HepG2 (cell line): ENCODE data around the gene JMJD6. TPM values are rescaled to one million over a fixed set of nuclear protein-coding genes. Genes with fewer than 3 reads are reported as not detected.
A peak's percentile ranks its signal among the peaks of the same experiment; 100 is the strongest.

ENCODE experiments used
- KDM3A ChIP-seq: IDR thresholded peaks from 2 replicates; pipeline ENCODE4 v1.6.1; 2018; ENCODE audit warnings: low read depth, missing compliant biosample characterization
- KDM5A ChIP-seq: fragments of 200-600 bp; sonication (generic); IDR thresholded peaks from 2 replicates; pipeline ENCODE4 v1.7.0; 2018; ENCODE audit warnings: antibody characterized with exemption, mild to moderate bottlenecking, low read length, borderline replicate concordance
- KDM5B ChIP-seq: sonication (generic); formaldehyde crosslinking; IDR thresholded peaks from 2 replicates; pipeline ENCODE4 v1.4.0; 2020; ENCODE audit warnings: missing genetic modification reagents, mild to moderate bottlenecking, borderline replicate concordance
- STAT5B ChIP-seq: sonication (generic); formaldehyde crosslinking; IDR thresholded peaks from 2 replicates; pipeline ENCODE4 v1.4.0; 2020; ENCODE audit warnings: missing genetic modification reagents
- ZBTB38 ChIP-seq: sonication (generic); formaldehyde crosslinking; IDR thresholded peaks from 2 replicates; pipeline ENCODE4 v1.5.1; 2020; ENCODE audit warnings: mild to moderate bottlenecking, missing genetic modification reagents
- ZNF790 ChIP-seq: sonication (generic); formaldehyde crosslinking; IDR thresholded peaks from 2 replicates; pipeline ENCODE4 v1.8.0; 2022; ENCODE audit warnings: missing genetic modification reagents, mild to moderate bottlenecking, borderline replicate concordance
- polyA plus RNA-seq, 8 experiments: library from polyadenylated mRNA; depleted of rRNA in 3 of 8; stranded (reverse) in 7 of 8; unstranded in 1 of 8; fragments of >200 nt; fragmentation: Illumina TruSeq in 4 of 8; extraction: Trizol in 4 of 8; gene quantifications; 2 replicates each; pipeline versions ENCODE4 v1.2.1 to v1.2.3, GENCODE V29; 2011 to 2016; ENCODE audit warnings: low read depth in 4 of 8, missing spikeins in 1 of 8, mixed read lengths in 1 of 8; ENCODE audit not compliant: insufficient read depth in 1 of 8
- total RNA-seq, 5 experiments: library from RNA; depleted of rRNA; stranded (reverse); fragments of >200 nt; fragmentation: Illumina TruSeq; extraction: Trizol; gene quantifications; 2 replicates each; pipeline ENCODE4 v1.2.3, GENCODE V29; 2016; ENCODE audit warnings: low read depth in 1 of 5
- TF ChIP-seq, protein P1 (sequence below): sonication (generic); formaldehyde crosslinking; IDR thresholded peaks from 2 replicates; pipeline ENCODE4 v1.8.1; 2023; ENCODE audit warnings: mild to moderate bottlenecking, moderate library complexity, missing genetic modification reagents
- TF ChIP-seq, protein P2 (sequence below): conservative IDR thresholded peaks from 2 replicates; pipeline ENCODE4 v1.6.1; 2018; ENCODE audit warnings: missing genetic modification reagents
- TF ChIP-seq, protein P3 (sequence below): sonication (generic); formaldehyde crosslinking; conservative IDR thresholded peaks from 2 replicates; pipeline ENCODE4 v1.8.0; 2022; ENCODE audit warnings: missing genetic modification reagents
- TF ChIP-seq, protein P4 (sequence below): sonication (generic); formaldehyde crosslinking; IDR thresholded peaks from 2 replicates; pipeline ENCODE4 v1.5.0; 2020; ENCODE audit warnings: mild to moderate bottlenecking, missing genetic modification reagents, borderline replicate concordance
- TF ChIP-seq, protein P5 (sequence below): sonication (generic); formaldehyde crosslinking; IDR thresholded peaks from 2 replicates; pipeline ENCODE4 v1.4.0; 2020; ENCODE audit warnings: mild to moderate bottlenecking, missing genetic modification reagents
- TF ChIP-seq, protein P6 (sequence below): sonication (generic); formaldehyde crosslinking; IDR thresholded peaks from 2 replicates; pipeline ENCODE4 v1.8.1; 2023; ENCODE audit warnings: mild to moderate bottlenecking, missing genetic modification reagents, borderline replicate concordance

JMJD6 gene
- total and polyA plus RNA-seq, 2 of the 13 experiments (the other 11 are each of a cell fraction or from before 2014, with no cell fraction given), result 33.6 to 41.0 TPM

DNA sequence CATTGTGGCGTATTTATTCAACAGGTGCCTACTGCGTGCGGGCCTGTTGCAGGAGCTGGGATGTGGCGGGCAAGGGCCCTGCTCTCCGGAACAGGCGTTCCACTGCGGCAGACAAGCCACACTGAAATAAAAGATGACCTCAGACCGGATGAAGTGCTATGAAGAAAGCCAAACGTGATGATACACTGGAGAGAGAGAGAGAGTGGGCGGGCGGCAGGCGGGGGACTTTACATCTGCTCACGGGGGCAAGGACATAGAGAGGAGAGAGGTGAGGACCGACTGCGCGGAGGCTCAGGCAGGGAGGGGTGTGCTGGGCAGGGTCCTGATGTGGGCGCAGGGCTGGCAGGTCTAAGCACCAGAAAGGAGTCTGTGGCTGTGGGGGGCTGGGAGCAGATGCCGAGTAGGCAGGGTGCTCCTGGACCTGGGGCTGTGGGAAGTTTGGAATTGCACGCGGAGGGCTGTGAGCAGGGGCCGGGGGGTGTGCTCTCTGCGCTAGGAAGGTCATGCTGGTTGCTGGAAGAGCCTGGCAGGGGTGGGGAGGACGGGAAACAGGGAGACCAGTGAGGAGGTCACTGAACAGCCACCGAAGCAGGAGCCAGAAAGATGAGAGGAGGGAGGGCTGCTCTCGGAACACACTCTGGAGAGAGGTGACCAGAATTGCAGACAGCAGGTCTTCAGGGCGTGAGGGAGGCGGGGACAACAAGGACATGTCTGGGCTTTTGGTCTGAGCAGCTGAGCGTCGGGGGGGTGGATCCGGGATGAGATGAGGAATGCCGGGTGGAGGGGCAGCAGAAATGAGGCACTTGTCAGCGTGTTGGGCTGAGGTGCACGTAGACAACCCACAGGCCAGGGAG is 25.6 kb downstream of the JMJD6 start (continued):
- TF ChIP-seq KDM3A (CRISPR knock-in tag), result no peak
- no peak; the same call in 1 of the 2 replicates for TF ChIP-seq ZNF790
- TF ChIP-seq, protein P1, sequence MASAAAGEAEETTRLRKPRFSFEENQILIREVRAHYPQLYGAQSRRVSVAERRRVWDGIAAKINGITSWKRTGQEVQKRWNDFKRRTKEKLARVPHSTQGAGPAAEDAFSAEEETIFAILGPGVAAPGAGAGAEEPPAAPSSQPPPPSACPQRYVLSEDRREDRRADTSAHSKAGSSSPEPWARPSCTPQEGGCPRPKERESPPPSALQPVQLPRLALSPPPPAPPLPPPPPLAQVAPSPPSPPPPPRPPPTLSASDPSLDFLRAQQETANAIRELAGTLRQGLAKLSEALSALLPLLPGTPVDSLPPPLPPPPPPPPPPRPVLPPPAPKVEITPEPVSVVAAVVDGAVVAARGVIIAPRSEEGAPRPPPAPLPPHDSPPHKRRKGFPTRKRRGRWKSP (CRISPR knock-in tag), result 0 out of 2 replicates have a peak, but pooled peaks have one; percentile 14
- TF ChIP-seq, protein P2, sequence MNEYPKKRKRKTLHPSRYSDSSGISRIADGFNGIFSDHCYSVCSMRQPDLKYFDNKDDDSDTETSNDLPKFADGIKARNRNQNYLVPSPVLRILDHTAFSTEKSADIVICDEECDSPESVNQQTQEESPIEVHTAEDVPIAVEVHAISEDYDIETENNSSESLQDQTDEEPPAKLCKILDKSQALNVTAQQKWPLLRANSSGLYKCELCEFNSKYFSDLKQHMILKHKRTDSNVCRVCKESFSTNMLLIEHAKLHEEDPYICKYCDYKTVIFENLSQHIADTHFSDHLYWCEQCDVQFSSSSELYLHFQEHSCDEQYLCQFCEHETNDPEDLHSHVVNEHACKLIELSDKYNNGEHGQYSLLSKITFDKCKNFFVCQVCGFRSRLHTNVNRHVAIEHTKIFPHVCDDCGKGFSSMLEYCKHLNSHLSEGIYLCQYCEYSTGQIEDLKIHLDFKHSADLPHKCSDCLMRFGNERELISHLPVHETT (CRISPR knock-in tag), result no peak
- TF ChIP-seq, protein P3, sequence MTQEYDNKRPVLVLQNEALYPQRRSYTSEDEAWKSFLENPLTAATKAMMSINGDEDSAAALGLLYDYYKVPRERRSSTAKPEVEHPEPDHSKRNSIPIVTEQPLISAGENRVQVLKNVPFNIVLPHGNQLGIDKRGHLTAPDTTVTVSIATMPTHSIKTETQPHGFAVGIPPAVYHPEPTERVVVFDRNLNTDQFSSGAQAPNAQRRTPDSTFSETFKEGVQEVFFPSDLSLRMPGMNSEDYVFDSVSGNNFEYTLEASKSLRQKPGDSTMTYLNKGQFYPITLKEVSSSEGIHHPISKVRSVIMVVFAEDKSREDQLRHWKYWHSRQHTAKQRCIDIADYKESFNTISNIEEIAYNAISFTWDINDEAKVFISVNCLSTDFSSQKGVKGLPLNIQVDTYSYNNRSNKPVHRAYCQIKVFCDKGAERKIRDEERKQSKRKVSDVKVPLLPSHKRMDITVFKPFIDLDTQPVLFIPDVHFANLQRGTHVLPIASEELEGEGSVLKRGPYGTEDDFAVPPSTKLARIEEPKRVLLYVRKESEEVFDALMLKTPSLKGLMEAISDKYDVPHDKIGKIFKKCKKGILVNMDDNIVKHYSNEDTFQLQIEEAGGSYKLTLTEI, result no peak
- TF ChIP-seq, protein P4, sequence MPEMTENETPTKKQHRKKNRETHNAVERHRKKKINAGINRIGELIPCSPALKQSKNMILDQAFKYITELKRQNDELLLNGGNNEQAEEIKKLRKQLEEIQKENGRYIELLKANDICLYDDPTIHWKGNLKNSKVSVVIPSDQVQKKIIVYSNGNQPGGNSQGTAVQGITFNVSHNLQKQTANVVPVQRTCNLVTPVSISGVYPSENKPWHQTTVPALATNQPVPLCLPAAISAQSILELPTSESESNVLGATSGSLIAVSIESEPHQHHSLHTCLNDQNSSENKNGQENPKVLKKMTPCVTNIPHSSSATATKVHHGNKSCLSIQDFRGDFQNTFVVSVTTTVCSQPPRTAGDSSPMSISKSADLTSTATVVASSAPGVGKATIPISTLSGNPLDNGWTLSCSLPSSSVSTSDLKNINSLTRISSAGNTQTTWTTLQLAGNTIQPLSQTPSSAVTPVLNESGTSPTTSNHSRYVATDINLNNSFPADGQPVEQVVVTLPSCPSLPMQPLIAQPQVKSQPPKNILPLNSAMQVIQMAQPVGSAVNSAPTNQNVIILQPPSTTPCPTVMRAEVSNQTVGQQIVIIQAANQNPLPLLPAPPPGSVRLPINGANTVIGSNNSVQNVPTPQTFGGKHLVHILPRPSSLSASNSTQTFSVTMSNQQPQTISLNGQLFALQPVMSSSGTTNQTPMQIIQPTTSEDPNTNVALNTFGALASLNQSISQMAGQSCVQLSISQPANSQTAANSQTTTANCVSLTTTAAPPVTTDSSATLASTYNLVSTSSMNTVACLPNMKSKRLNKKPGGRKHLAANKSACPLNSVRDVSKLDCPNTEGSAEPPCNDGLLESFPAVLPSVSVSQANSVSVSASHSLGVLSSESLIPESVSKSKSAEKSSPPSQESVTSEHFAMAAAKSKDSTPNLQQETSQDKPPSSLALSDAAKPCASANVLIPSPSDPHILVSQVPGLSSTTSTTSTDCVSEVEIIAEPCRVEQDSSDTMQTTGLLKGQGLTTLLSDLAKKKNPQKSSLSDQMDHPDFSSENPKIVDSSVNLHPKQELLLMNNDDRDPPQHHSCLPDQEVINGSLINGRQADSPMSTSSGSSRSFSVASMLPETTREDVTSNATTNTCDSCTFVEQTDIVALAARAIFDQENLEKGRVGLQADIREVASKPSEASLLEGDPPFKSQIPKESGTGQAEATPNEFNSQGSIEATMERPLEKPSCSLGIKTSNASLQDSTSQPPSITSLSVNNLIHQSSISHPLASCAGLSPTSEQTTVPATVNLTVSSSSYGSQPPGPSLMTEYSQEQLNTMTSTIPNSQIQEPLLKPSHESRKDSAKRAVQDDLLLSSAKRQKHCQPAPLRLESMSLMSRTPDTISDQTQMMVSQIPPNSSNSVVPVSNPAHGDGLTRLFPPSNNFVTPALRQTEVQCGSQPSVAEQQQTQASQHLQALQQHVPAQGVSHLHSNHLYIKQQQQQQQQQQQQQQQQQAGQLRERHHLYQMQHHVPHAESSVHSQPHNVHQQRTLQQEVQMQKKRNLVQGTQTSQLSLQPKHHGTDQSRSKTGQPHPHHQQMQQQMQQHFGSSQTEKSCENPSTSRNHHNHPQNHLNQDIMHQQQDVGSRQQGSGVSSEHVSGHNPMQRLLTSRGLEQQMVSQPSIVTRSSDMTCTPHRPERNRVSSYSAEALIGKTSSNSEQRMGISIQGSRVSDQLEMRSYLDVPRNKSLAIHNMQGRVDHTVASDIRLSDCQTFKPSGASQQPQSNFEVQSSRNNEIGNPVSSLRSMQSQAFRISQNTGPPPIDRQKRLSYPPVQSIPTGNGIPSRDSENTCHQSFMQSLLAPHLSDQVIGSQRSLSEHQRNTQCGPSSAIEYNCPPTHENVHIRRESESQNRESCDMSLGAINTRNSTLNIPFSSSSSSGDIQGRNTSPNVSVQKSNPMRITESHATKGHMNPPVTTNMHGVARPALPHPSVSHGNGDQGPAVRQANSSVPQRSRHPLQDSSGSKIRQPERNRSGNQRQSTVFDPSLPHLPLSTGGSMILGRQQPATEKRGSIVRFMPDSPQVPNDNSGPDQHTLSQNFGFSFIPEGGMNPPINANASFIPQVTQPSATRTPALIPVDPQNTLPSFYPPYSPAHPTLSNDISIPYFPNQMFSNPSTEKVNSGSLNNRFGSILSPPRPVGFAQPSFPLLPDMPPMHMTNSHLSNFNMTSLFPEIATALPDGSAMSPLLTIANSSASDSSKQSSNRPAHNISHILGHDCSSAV (CRISPR knock-in tag), result no peak
- no peak; the same call in 1 of the 2 replicates for TF ChIP-seq KDM5A
- TF ChIP-seq, protein P5, sequence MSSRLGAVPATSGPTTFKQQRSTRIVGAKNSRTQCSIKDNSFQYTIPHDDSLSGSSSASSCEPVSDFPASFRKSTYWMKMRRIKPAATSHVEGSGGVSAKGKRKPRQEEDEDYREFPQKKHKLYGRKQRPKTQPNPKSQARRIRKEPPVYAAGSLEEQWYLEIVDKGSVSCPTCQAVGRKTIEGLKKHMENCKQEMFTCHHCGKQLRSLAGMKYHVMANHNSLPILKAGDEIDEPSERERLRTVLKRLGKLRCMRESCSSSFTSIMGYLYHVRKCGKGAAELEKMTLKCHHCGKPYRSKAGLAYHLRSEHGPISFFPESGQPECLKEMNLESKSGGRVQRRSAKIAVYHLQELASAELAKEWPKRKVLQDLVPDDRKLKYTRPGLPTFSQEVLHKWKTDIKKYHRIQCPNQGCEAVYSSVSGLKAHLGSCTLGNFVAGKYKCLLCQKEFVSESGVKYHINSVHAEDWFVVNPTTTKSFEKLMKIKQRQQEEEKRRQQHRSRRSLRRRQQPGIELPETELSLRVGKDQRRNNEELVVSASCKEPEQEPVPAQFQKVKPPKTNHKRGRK (CRISPR knock-in tag), result peak; percentile 82; the same call in 1 of the 2 replicates
- TF ChIP-seq ZBTB38 (CRISPR knock-in tag), result peak; percentile 83
- TF ChIP-seq KDM5B (CRISPR knock-in tag), result peak; percentile 93
- TF ChIP-seq, protein P6, sequence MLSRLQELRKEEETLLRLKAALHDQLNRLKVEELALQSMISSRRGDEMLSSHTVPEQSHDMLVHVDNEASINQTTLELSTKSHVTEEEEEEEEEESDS (CRISPR knock-in tag), result no peak
- TF ChIP-seq STAT5B, result no peak
